Hepatocyte (in vitro differentiated cells): Measurements from ENCODE around the gene ANKS4B. TPM values are rescaled to one million over a fixed set of nuclear protein-coding genes. Genes with fewer than 3 reads are reported as not detected.

Source experiments
- DNase-seq: peaks from one replicate; pipeline ENCODE4 v3.0.0-alpha.2; 2016; ENCODE audit warnings: low spot score
- H2AFZ ChIP-seq: fragments of 200-600 bp; sonication (generic); 2 replicates; pipeline ENCODE4 v1.6.0; 2016; ENCODE audit warnings: antibody characterized with exemption, mild to moderate bottlenecking
- H3K27ac ChIP-seq: fragments of 200-600 bp; sonication (generic); 2 replicates; pipeline ENCODE4 v1.5.1; 2016; ENCODE audit warnings: mild to moderate bottlenecking
- H3K27me3 ChIP-seq: fragments of 200-600 bp; sonication (generic); 2 replicates; pipeline ENCODE4 v1.6.1; 2016
- H3K36me3 ChIP-seq: fragments of 200-600 bp; sonication (generic); replicated peaks from 2 replicates; pipeline ENCODE4 v1.5.1; 2016; ENCODE audit warnings: low read depth; ENCODE audit not compliant: insufficient read depth
- H3K4me1 ChIP-seq: fragments of 200-600 bp; sonication (generic); 2 replicates; pipeline ENCODE4 v1.5.1; 2016; ENCODE audit warnings: mild to moderate bottlenecking, moderate library complexity; ENCODE audit not compliant: insufficient read depth
- H3K4me2 ChIP-seq: fragments of 200-600 bp; sonication (generic); 2 replicates; pipeline ENCODE4 v1.6.0; 2016
- H3K4me3 ChIP-seq: fragments of 200-600 bp; sonication (generic); 2 replicates; pipeline ENCODE4 v1.5.1; 2016; ENCODE audit warnings: mild to moderate bottlenecking
- H3K79me2 ChIP-seq: fragments of 200-600 bp; sonication (generic); 2 replicates; pipeline ENCODE4 v1.6.0; 2017; ENCODE audit warnings: mild to moderate bottlenecking
- H3K9me2 ChIP-seq: fragments of 200-600 bp; sonication (generic); replicated peaks from 2 replicates; pipeline ENCODE4 v1.6.0; 2017; ENCODE audit warnings: mild to moderate bottlenecking; ENCODE audit not compliant: insufficient read depth
- H3K9me3 ChIP-seq: fragments of 200-600 bp; sonication (generic); 2 replicates; pipeline ENCODE4 v1.5.1; 2016; ENCODE audit warnings: low read depth, mild to moderate bottlenecking
- H4K20me1 ChIP-seq: fragments of 200-600 bp; sonication (generic); 2 replicates; pipeline ENCODE4 v1.6.0; 2016; ENCODE audit warnings: mild to moderate bottlenecking; ENCODE audit not compliant: insufficient read depth, poor library complexity, severe bottlenecking
- EZH2 ChIP-seq: fragments of 200-600 bp; sonication (generic); IDR thresholded peaks from 2 replicates; pipeline ENCODE4 v1.6.1; 2016; ENCODE audit warnings: antibody characterized with exemption, mild to moderate bottlenecking, borderline replicate concordance
- EZH2phosphoT487 ChIP-seq: fragments of 200-600 bp; sonication (generic); IDR thresholded peaks from one replicate; pipeline ENCODE4 v1.6.1; 2018; ENCODE audit warnings: antibody characterized with exemption, mild to moderate bottlenecking, low read depth, moderate library complexity; ENCODE audit not compliant: unreplicated experiment, severe bottlenecking
- WGBS: methylation state at CpG from one replicate; pipeline ENCODE4 v1.1.6; 2016; ENCODE audit warnings: low lambda C conversion rate; ENCODE audit errors: missing lambda C conversion rate; 5-methylcytosine and 5-hydroxymethylcytosine counted together
- polyA plus RNA-seq: library from polyadenylated mRNA; unstranded; fragments of >200 nt; fragmentation: Nextera tagmentation; extraction: Ambion mirVana; gene quantifications from 2 replicates; pipeline ENCODE4 v1.2.1, GENCODE V29; 2016
- total RNA-seq: library from RNA; depleted of rRNA; stranded (reverse); fragments of >200 nt; gene quantifications from 2 replicates; pipeline ENCODE4 v1.2.3, GENCODE V29; 2014
- TF ChIP-seq, protein P1 (sequence below): fragments of 200-600 bp; sonication (generic); IDR thresholded peaks from 2 replicates; pipeline ENCODE4 v1.5.1; 2016; ENCODE audit warnings: antibody characterized with exemption, mild to moderate bottlenecking; ENCODE audit not compliant: poor library complexity

The ANKS4B gene
- total and polyA plus RNA-seq, 2 experiments from 2014 or later: 7.9 to 20.9 TPM

DNA sequence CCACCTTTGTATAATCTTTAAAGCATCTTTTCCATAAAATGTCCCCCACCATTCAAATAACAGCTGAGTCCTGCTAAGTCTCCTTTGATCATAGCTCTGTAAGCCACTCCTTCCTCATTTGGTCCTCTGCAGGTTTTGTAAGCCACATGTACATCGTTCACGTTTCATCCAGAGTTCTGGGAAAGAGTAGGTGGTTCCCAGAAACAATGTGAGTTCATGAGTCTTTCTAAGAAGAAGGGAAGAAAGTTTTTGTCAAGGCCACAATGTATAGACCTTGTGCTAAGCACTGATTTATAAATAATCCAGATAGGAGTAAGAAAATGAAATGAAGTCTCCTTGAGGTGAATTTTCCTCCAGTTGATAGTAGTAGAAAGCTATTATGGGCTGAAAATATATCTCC is 8.7 kb upstream of the ANKS4B start:
- no peaks in the 10 kb centered on the region for H3K36me3 ChIP-seq

DNA sequence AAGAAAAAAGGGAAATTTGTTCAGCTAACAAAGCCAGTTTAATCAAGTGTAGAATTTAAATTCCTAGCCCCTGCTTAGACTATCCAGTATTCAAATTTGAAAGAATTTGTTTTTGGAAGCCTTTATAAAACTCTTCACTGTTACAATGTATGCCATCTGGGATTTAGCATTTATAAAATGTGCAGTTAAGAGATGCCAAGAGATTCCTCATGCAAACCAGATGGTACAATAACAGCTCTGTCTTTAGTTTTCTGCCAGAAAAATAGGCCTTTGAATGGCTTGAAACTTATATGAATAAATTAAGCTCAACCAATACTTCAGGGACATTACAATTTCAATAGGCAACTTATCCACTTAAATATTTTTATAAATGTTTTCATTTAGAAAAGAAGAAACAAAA is 6.8 kb upstream of the ANKS4B start:
- Histone ChIP-seq H3K4me3 (no peak overlapping the region), H3K27me3 (no peaks in the 10 kb centered on the region), H3K4me1 (peaks cover 14% of the 10 kb centered on the region), H3K4me2 (no peak overlapping the region), H3K79me2 (no peaks in the 10 kb centered on the region), H3K9me2 (no peaks in the 10 kb centered on the region), H3K36me3 (no peaks in the 10 kb centered on the region), H2AFZ (no peak overlapping the region), H4K20me1 (no peaks in the 10 kb centered on the region), H3K27ac (no peak overlapping the region), H3K9me3 (no peaks in the 10 kb centered on the region)
- TF ChIP-seq, protein P1, sequence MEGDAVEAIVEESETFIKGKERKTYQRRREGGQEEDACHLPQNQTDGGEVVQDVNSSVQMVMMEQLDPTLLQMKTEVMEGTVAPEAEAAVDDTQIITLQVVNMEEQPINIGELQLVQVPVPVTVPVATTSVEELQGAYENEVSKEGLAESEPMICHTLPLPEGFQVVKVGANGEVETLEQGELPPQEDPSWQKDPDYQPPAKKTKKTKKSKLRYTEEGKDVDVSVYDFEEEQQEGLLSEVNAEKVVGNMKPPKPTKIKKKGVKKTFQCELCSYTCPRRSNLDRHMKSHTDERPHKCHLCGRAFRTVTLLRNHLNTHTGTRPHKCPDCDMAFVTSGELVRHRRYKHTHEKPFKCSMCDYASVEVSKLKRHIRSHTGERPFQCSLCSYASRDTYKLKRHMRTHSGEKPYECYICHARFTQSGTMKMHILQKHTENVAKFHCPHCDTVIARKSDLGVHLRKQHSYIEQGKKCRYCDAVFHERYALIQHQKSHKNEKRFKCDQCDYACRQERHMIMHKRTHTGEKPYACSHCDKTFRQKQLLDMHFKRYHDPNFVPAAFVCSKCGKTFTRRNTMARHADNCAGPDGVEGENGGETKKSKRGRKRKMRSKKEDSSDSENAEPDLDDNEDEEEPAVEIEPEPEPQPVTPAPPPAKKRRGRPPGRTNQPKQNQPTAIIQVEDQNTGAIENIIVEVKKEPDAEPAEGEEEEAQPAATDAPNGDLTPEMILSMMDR: no peak
- TF ChIP-seq EZH2: no peak
- TF ChIP-seq EZH2phosphoT487: no peak
- DNase-seq: no peak

More for the DNA sequence above, 8.7 kb upstream of the ANKS4B start:
- WGBS: 83% methylated on average over 2 of the region's 2 CpGs
- Histone ChIP-seq H3K9me2 (no peaks in the 10 kb centered on the region), H2AFZ (no peak overlapping the region), H3K4me1 (peaks cover 14% of the 10 kb centered on the region), H4K20me1 (no peaks in the 10 kb centered on the region), H3K27me3 (no peaks in the 10 kb centered on the region), H3K4me2 (no peak overlapping the region), H3K9me3 (no peaks in the 10 kb centered on the region), H3K27ac (no peak overlapping the region), H3K4me3 (no peak overlapping the region), H3K79me2 (no peaks in the 10 kb centered on the region)
- TF ChIP-seq, protein P1: no peak
- TF ChIP-seq EZH2 (no peak), EZH2phosphoT487 (no peak)
- no peak for DNase-seq

DNA sequence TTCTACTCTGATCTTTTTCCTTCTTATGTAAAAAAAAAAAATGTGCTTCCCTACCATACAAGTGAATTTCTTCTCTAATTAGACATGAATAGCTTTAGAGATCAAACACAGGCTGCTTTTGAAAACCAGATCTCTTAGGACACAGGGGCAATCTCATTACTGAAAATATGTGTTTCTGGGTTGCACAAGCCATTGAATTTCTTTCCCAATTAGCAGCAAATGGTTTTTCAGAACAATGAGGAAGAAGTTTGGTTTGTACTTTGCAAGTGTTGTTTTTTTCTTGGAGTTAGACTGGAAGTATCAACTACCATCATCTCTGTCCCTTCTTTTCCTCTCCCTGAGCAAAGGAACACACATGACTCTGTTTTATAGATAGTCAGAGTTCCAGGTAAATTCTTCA is 5.6 kb upstream of the ANKS4B start:
- Histone ChIP-seq H3K4me2 (no peak overlapping the region), H3K9me2 (no peaks in the 10 kb centered on the region), H3K27me3 (no peaks in the 10 kb centered on the region), H4K20me1 (no peaks in the 10 kb centered on the region), H3K27ac (no peak overlapping the region), H3K4me3 (no peak overlapping the region), H3K36me3 (no peaks in the 10 kb centered on the region), H3K4me1 (peaks cover 10% of the 10 kb centered on the region), H3K79me2 (no peaks in the 10 kb centered on the region), H2AFZ (no peak overlapping the region), H3K9me3 (no peaks in the 10 kb centered on the region)
- no peak for DNase-seq
- no peak for TF ChIP-seq EZH2
- TF ChIP-seq, protein P1: no peak

DNA sequence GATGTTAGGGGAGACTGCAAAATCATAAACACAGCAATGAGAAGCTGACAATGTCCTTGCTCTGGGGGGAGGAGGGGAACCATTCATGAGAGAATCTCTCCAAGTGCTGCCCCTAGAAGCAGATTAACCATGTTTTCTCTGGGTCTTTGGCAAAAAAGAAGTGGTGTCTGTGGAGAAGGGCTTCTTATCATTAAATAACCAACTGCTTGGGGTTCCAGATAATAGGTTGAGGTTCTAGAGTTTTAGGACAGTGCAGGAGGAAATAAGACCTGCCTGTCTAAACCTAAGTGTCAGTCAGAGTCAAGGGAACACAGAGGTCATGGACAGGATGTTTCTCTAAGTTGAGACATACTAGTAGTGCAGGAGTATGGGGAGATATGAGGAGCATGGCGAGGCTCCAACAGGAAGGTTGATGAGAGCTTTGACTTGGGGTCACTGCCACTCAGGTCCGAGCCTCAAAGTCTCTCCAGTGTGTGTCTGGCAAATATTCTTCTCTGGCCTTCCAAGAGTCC is 5.1 kb upstream of the ANKS4B start:
- Histone ChIP-seq H3K36me3 (no peaks in the 10 kb centered on the region), H3K79me2 (no peaks in the 10 kb centered on the region), H3K27me3 (no peaks in the 10 kb centered on the region), H3K9me3 (no peaks in the 10 kb centered on the region), H3K9me2 (no peaks in the 10 kb centered on the region), H3K4me2 (no peak overlapping the region), H3K4me1 (peaks cover 5% of the 10 kb centered on the region), H3K4me3 (no peak overlapping the region), H3K27ac (no peak overlapping the region), H2AFZ (no peak overlapping the region), H4K20me1 (no peaks in the 10 kb centered on the region)
- no peak for DNase-seq
- WGBS: 91% methylated on average over 2 of the region's 2 CpGs
- TF ChIP-seq, protein P1: no peak
- TF ChIP-seq EZH2phosphoT487 (no peak), EZH2 (no peak)
